K562 (cell line): ENCODE data around the gene NF2. TPM values are rescaled to one million over a fixed set of nuclear protein-coding genes. Genes with fewer than 3 reads are reported as not detected.

Experiments
- ATAC-seq: fragments of 200-7000 bp; cut with Tn5 transposase; 3 replicates; pipeline ENCODE4 v1.9.1; 2020; ENCODE audit warnings: moderate library complexity
- BruUV-seq: library from RNA; stranded (reverse); fragments of 400-500 nt; replicated peaks from 2 replicates; lab custom pipeline; 2021; lab: Mats Ljungman, UMichigan
- CTCF ChIA-PET: fragments of 300-600 bp; formaldehyde crosslinking; extraction: SDS; loops from one replicate; lab custom pipeline; 2021; ENCODE audit warnings: low intra/inter-chr PET ratio; lab: Yijun Ruan, JAX
- POLR2A ChIA-PET: fragments of 300-600, 350-650 bp; sonication (Branson Sonifier 250); formaldehyde crosslinking; extraction: SDS; loops from one replicate; lab custom pipeline; 2021; ENCODE audit warnings: antibody characterized with exemption, inconsistent platforms; lab: Yijun Ruan, JAX
- DNase-seq, 4 experiments: peaks; one replicate each; pipeline versions ENCODE4 v3.0.0 to v3.0.0-alpha.2; 2011 to 2018; ENCODE audit warnings: low spot score in 3 of 4, mixed read lengths in 3 of 4; ENCODE audit errors: extremely low read depth in 1 of 4
- FAIRE-seq: peaks from 2 replicates; lab custom pipeline; 2011; peaks lifted over from hg19 to GRCh38; lab: Jason Lieb, UNC
- H2AFZ ChIP-seq: 2 replicates; pipeline ENCODE4 v1.6.0; 2011; ENCODE audit warnings: low read depth, low read length, control low read depth, inconsistent platforms
- H3K27ac ChIP-seq: fragments of 200-600 bp; 3 replicates; pipeline ENCODE4 v1.8.0; 2011; ENCODE audit warnings: low read depth, mild to moderate bottlenecking, control low read depth, inconsistent platforms, low read length, moderate library complexity, mixed read lengths; ENCODE audit errors: extremely low read depth
- H3K27me3 ChIP-seq, 2 experiments: fragments of 300-600 bp in 1 of 2; 2 replicates in 1 of 2; 3 replicates in 1 of 2; pipeline versions ENCODE4 v1.6.0 to v1.8.0; 2011; ENCODE audit warnings: inconsistent platforms in 2 of 2, low read length in 2 of 2, mild to moderate bottlenecking in 1 of 2, mixed read lengths in 1 of 2, moderate library complexity in 1 of 2; ENCODE audit not compliant: control insufficient read depth in 2 of 2, insufficient read depth in 2 of 2
- H3K36me3 ChIP-seq: fragments of 300-600 bp; 3 replicates; pipeline ENCODE4 v1.8.0; 2011; ENCODE audit warnings: mild to moderate bottlenecking, low read length, inconsistent platforms; ENCODE audit not compliant: control insufficient read depth, insufficient read depth
- H3K4me1 ChIP-seq, 2 experiments: fragments of 200-600 bp in 1 of 2; replicated peaks in 1 of 2; 2 replicates in 1 of 2; 3 replicates in 1 of 2; pipeline versions ENCODE4 v1.5.1 to v1.8.0; 2011; ENCODE audit warnings: inconsistent platforms in 2 of 2, low read length in 2 of 2, mild to moderate bottlenecking in 1 of 2, mixed read lengths in 1 of 2, moderate library complexity in 1 of 2; ENCODE audit not compliant: control insufficient read depth in 2 of 2, insufficient read depth in 2 of 2
- H3K4me2 ChIP-seq: 2 replicates; pipeline ENCODE4 v1.6.1; 2011; ENCODE audit warnings: low read length, control low read depth, inconsistent platforms, mixed read lengths; ENCODE audit not compliant: insufficient read depth
- H3K4me3 ChIP-seq: fragments of 200-600 bp; sonication (generic), shearing (Covaris generic); 2 replicates; pipeline ENCODE4 v1.5.1; 2016; ENCODE audit warnings: control low read depth, inconsistent platforms
- H3K79me2 ChIP-seq: fragments of 200-600 bp; 3 replicates; pipeline ENCODE4 v1.8.0; 2011; ENCODE audit warnings: low read length, inconsistent platforms; ENCODE audit not compliant: control insufficient read depth, insufficient read depth
- H3K9ac ChIP-seq, 2 experiments: 2 replicates each; pipeline versions ENCODE4 v1.6.0 to v1.6.1; 2011; ENCODE audit warnings: low read depth in 2 of 2, low read length in 2 of 2, control low read depth in 1 of 2, inconsistent platforms in 1 of 2, mild to moderate bottlenecking in 1 of 2, mixed read lengths in 1 of 2; ENCODE audit not compliant: insufficient read depth in 1 of 2
- H3K9me1 ChIP-seq: one replicate; pipeline ENCODE4 v1.6.0; 2011; ENCODE audit warnings: inconsistent platforms, mild to moderate bottlenecking, low read length, moderate library complexity; ENCODE audit not compliant: control insufficient read depth, insufficient read depth
- H3K9me3 ChIP-seq: replicated peaks from 2 replicates; pipeline ENCODE4 v1.5.1; 2011; ENCODE audit warnings: low read depth, low read length, inconsistent platforms; ENCODE audit not compliant: control insufficient read depth, insufficient read depth
- H4K20me1 ChIP-seq: replicated peaks from 2 replicates; pipeline ENCODE4 v1.6.1; 2011; ENCODE audit warnings: low read length, inconsistent platforms, mixed read lengths; ENCODE audit not compliant: control insufficient read depth, insufficient read depth
- BRD4 ChIP-seq: fragments of 200-600 bp; sonication (generic); IDR thresholded peaks from 2 replicates; pipeline ENCODE4 v1.6.1; 2017; ENCODE audit warnings: inconsistent platforms
- MAX ChIP-seq: sonication (generic); formaldehyde crosslinking; IDR thresholded peaks from 2 replicates; pipeline ENCODE4 v1.9.0; 2022; ENCODE audit warnings: mild to moderate bottlenecking, missing genetic modification reagents
- NFXL1 ChIP-seq: fragments of 450-650 bp; formaldehyde crosslinking; IDR thresholded peaks from 2 replicates; pipeline ENCODE4 v1.4.0; 2021; ENCODE audit warnings: mild to moderate bottlenecking
- RBM39 ChIP-seq: fragments of 200-400 bp; formaldehyde crosslinking; optimal IDR thresholded peaks from 2 replicates; pipeline ENCODE3; 2018; ENCODE audit warnings: low read depth, low read length
- TFE3 ChIP-seq: fragments of 450-650 bp; formaldehyde crosslinking; IDR thresholded peaks from 2 replicates; pipeline ENCODE4 v1.4.0; 2020; ENCODE audit warnings: mild to moderate bottlenecking, mixed read lengths
- ZBTB11 ChIP-seq, 3 experiments: fragments of 200-800 bp in 1 of 3; fragments of 250-450 bp in 1 of 3; fragments of 450-650 bp in 1 of 3; sonication (Bioruptor Pico) in 1 of 3; sonication (Bioruptor generic) in 1 of 3; formaldehyde crosslinking in 1 of 3; IDR thresholded peaks; 2 replicates each; pipeline versions ENCODE4 v1.6.1 to v1.8.0; 2016 to 2022; ENCODE audit warnings: mild to moderate bottlenecking in 2 of 3, missing genetic modification characterization in 2 of 3, missing compliant biosample characterization in 1 of 3, moderate library complexity in 1 of 3
- ZNF512 ChIP-seq: IDR thresholded peaks from 2 replicates; pipeline ENCODE4 v1.6.1; 2016; ENCODE audit warnings: missing genetic modification characterization, missing compliant biosample characterization
- WGBS: fragments of 100-300 bp; shearing (Covaris generic); methylation state at CpG from one replicate; pipeline ENCODE4 v1.1.6; 2016; ENCODE audit warnings: low coverage, mixed read lengths; ENCODE audit not compliant: insufficient coverage; ENCODE audit errors: missing lambda C conversion rate; 5-methylcytosine and 5-hydroxymethylcytosine counted together
- in situ Hi-C: fragments of 300-500 bp; cut with MboI; formaldehyde crosslinking; loops from 4 replicates; pipeline ENCODE4 v1.15.0; 2018; ENCODE audit warnings: inconsistent platforms, mixed read lengths
- intact Hi-C: fragments of 100-400 bp; cut with micrococcal nuclease; formaldehyde crosslinking; loops from 2 replicates; pipeline ENCODE4 v1.14.2; 2022
- polyA plus RNA-seq, 8 experiments: library from polyadenylated mRNA; depleted of rRNA in 4 of 8; stranded (reverse) in 5 of 8; unstranded in 3 of 8; fragments of >200 nt; fragmentation: Nextera tagmentation in 2 of 8; fragmentation: Illumina TruSeq in 1 of 8; extraction: Ambion mirVana in 2 of 8; extraction: Trizol in 1 of 8; gene quantifications; 2 replicates each; pipeline versions ENCODE4 v1.2.1 to v1.2.3, GENCODE V29; 2011 to 2014; ENCODE audit warnings: inconsistent platforms in 1 of 8, missing spikeins in 1 of 8
- total RNA-seq, 7 experiments: library from RNA; depleted of rRNA in 6 of 7; stranded (reverse); fragments of >200 nt in 6 of 7; fragmentation: Illumina TruSeq in 2 of 7; extraction: Trizol in 2 of 7; gene quantifications; 2 replicates each; pipeline versions ENCODE4 v1.2.1 to v1.2.3, GENCODE V29; 2011 to 2021; ENCODE audit warnings: low replicate concordance in 1 of 7

The NF2 gene
- total and polyA plus RNA-seq, 9 of the 15 experiments (the other 6 are each of a cell fraction or from before 2014, with no cell fraction given) = 2.2 to 32.5 (median 15.2) TPM

GRCh38 chr22:29635734-29636357 is 32.4 kb downstream of the NF2 start (continued):
- no peak for TF ChIP-seq TFE3 (CRISPR knock-in tag)

- no peak overlapping the region for H3K4me2 ChIP-seq
- DNase-seq = no peak
- BruUV-seq = no TSS peak
- in situ Hi-C loops (no loop called here), intact Hi-C loops (no loop called here)
- H3K36me3 ChIP-seq = peaks cover 35% of the 10 kb centered on the region; the same call in 2 of the 3 replicates
- no peak overlapping the region for H3K4me3 ChIP-seq
- peaks cover 10% of the 10 kb centered on the region; the same call in 1 of the 2 replicates for H4K20me1 ChIP-seq
- H3K9me3 ChIP-seq = no peaks in the 10 kb centered on the region
- no peak overlapping the region for H2AFZ ChIP-seq
- CTCF ChIA-PET = interaction anchor here (1.7 to 2.6 kb wide), 2 partner anchors 452 to 618 kb away, joined by 3 to 16 read pairs; no protein-coding TSS in a partner anchor
- H3K79me2 ChIP-seq = peaks cover 42% of the 10 kb centered on the region
- H3K9me1 ChIP-seq = no peaks in the 10 kb centered on the region
- TF ChIP-seq MAX = no peak
- no peak for TF ChIP-seq NFXL1 (CRISPR knock-in tag)
- TF ChIP-seq BRD4 = no peak
- no peak for TF ChIP-seq RBM39
- no peak for TF ChIP-seq ZNF512 (tag)
- no peak for TF ChIP-seq ZBTB11 (CRISPR knock-in tag; IDR thresholded peaks at IDR 0.05)
- H3K4me1 ChIP-seq = peaks cover 0 to 9% of the 10 kb centered on the region in 2 experiments; a peak in 3 of 5 replicates
- H3K9ac ChIP-seq = no peak overlapping the region
- H3K27me3 ChIP-seq = no peaks in the 10 kb centered on the region
- no peak for FAIRE-seq
- ATAC-seq = no peak
- no peak overlapping the region for H3K27ac ChIP-seq
- WGBS = 95% methylated on average over 3 of the region's 7 CpGs
- POLR2A ChIA-PET = interaction anchor here (0.7 kb wide), 1 partner anchor 970 kb away, joined by 3 read pairs; the partner anchor contains the start of gene TCN2
Measured at GRCh38 chr22:29636751-29637150, 33.3 kb downstream of the NF2 start.
